PC-9 (cell line): Measurements from ENCODE around the gene ZNF93.

Experiments
- CTCF ChIP-seq: fragments of 200-600 bp; sonication (generic); conservative IDR thresholded peaks from 2 replicates; pipeline ENCODE4 v1.6.1; 2017; ENCODE audit warnings: mixed run types, antibody characterized with exemption, mild to moderate bottlenecking, moderate library complexity
- EZH2 ChIP-seq: fragments of 200-600 bp; sonication (generic); IDR thresholded peaks from 2 replicates; pipeline ENCODE4 v1.8.0; 2017; ENCODE audit warnings: antibody characterized with exemption, low read depth

GRCh38 chr19:19873381-19873780 lies 27.4 kb upstream of the ZNF93 start:
- TF ChIP-seq CTCF (no peak), EZH2 (no peak)
